CD4-positive, alpha-beta T cell (primary cell): ENCODE results near the gene HHIP. TPM values are rescaled to one million over a fixed set of nuclear protein-coding genes. Genes with fewer than 3 reads are reported as not detected.

ENCODE experiments used
- ATAC-seq: fragments of 200-7000 bp; cut with Tn5 transposase; one replicate; pipeline ENCODE4 v1.10.0; 2022; ENCODE audit warnings: mild to moderate bottlenecking; ENCODE audit not compliant: poor library complexity
- CTCF ChIA-PET: fragments of 350-600 bp; sonication (Branson Sonifier 250); formaldehyde crosslinking; loops from one replicate; lab custom pipeline; 2021; ENCODE audit warnings: antibody characterized with exemption, inconsistent platforms; lab: Charles Lee
- POLR2A ChIA-PET: fragments of 350-600 bp; sonication (Branson Sonifier 250); formaldehyde crosslinking; loops from one replicate; lab custom pipeline; 2021; ENCODE audit warnings: antibody characterized with exemption, inconsistent platforms; lab: Charles Lee
- DNase-seq, 14 experiments: peaks; one replicate each; pipeline ENCODE4 v3.0.0-alpha.2; 2013 to 2020; ENCODE audit warnings: mixed read lengths in 2 of 14
- H3K27ac ChIP-seq, 2 donors: one replicate each; pipeline versions ENCODE4 v1.5.1 to v1.7.0; 2013; ENCODE audit warnings: low read length in 2 of 2, low read depth in 1 of 2, mild to moderate bottlenecking in 1 of 2
- H3K27me3 ChIP-seq, 2 experiments: 1 replicate in 1 of 2; 2 replicates in 1 of 2; pipeline versions ENCODE4 v1.6.1 to v1.7.0; 2013; ENCODE audit warnings: low read length in 2 of 2, control low read depth in 1 of 2, mild to moderate bottlenecking in 1 of 2, moderate library complexity in 1 of 2; ENCODE audit not compliant: insufficient read depth in 2 of 2, control insufficient read depth in 1 of 2
- H3K36me3 ChIP-seq: one replicate; pipeline ENCODE4 v1.6.1; 2013; ENCODE audit warnings: low read length, control low read depth; ENCODE audit not compliant: insufficient read depth
- H3K4me1 ChIP-seq: one replicate; pipeline ENCODE4 v1.6.1; 2013; ENCODE audit warnings: low read length, control low read depth; ENCODE audit not compliant: insufficient read depth
- H3K4me3 ChIP-seq: one replicate; pipeline ENCODE4 v1.5.1; 2013; ENCODE audit warnings: mild to moderate bottlenecking, low read length, moderate library complexity
- H3K9me3 ChIP-seq, 2 experiments: 1 replicate in 1 of 2; 2 replicates in 1 of 2; pipeline versions ENCODE4 v1.6.1 to v1.7.0; 2013; ENCODE audit warnings: low read length in 2 of 2, mild to moderate bottlenecking in 2 of 2, control low read depth in 1 of 2, moderate library complexity in 1 of 2; ENCODE audit not compliant: control insufficient read depth in 1 of 2, insufficient read depth in 1 of 2
- H3K27ac Mint-ChIP-seq: one replicate; pipeline ENCODE4 v1.8.0; 2020; ENCODE audit warnings: mixed read lengths
- H3K27me3 Mint-ChIP-seq: one replicate; pipeline ENCODE4 v1.8.0; 2021; ENCODE audit warnings: mixed read lengths
- H3K36me3 Mint-ChIP-seq: one replicate; pipeline ENCODE4 v1.8.0; 2021; ENCODE audit warnings: low read depth, mixed read lengths
- H3K4me1 Mint-ChIP-seq: one replicate; pipeline ENCODE4 v1.8.0; 2021; ENCODE audit warnings: low read depth, mixed read lengths
- H3K4me3 Mint-ChIP-seq: one replicate; pipeline ENCODE4 v1.8.0; 2020; ENCODE audit warnings: mild to moderate bottlenecking, mixed read lengths
- H3K9me3 Mint-ChIP-seq: one replicate; pipeline ENCODE4 v1.8.0; 2020; ENCODE audit warnings: mixed read lengths
- CTCF ChIP-seq: fragments of 200-600 bp; IDR thresholded peaks from one replicate; pipeline ENCODE4 v1.8.0; 2022; ENCODE audit warnings: antibody characterized with exemption, mild to moderate bottlenecking
- intact Hi-C, 2 experiments: fragments of 100-400 bp; cut with DNase I in 1 of 2; cut with micrococcal nuclease in 1 of 2; formaldehyde crosslinking; loops; one replicate each; pipeline versions ENCODE4 v1.15.1 to v1.9.0; 2023 to 2025; cut with DNase I, micrococcal nuclease
- total RNA-seq, 174 experiments: library from RNA in 2 of 174; stranded (reverse) in 2 of 174; gene quantifications; one replicate each; pipeline ENCODE4 v1.2.3 and lab custom pipeline; 2021 to 2026

The HHIP gene
- total RNA-seq, 2 experiments from 2014 or later = not detected

- Histone ChIP-seq H3K27ac (no peak overlapping the region), H3K4me3 (no peak overlapping the region), H3K27me3 (no peaks in the 10 kb centered on the region), H3K4me1 (no peaks in the 10 kb centered on the region), H3K9me3 (no peaks in the 10 kb centered on the region), H3K36me3 (no peaks in the 10 kb centered on the region)
- no peaks in the 10 kb centered on the region for H3K9me3 Mint-ChIP-seq
- CTCF ChIA-PET = no interaction called here
- H3K36me3 Mint-ChIP-seq = no peaks in the 10 kb centered on the region
- POLR2A ChIA-PET = no interaction called here
- no peak overlapping the region for H3K4me3 Mint-ChIP-seq
- H3K4me1 Mint-ChIP-seq = no peaks in the 10 kb centered on the region
- DNase-seq (no peak), ATAC-seq (no peak)
- H3K27me3 Mint-ChIP-seq = no peaks in the 10 kb centered on the region
- H3K27ac Mint-ChIP-seq = no peak overlapping the region
- intact Hi-C loops = no loop called here
- TF ChIP-seq CTCF = no peak
These were observed 28.8 kb downstream of the HHIP start for GRCh38 chr4:144674711-144675110.

GRCh38 chr4:144681806-144682205 lies 35.9 kb downstream of the HHIP start:
- ChIA-PET CTCF (no interaction called here), POLR2A (no interaction called here)
- Histone ChIP-seq H3K4me1 (no peaks in the 10 kb centered on the region), H3K27ac (no peak overlapping the region), H3K9me3 (peaks cover 0 to 5% of the 10 kb centered on the region in 2 experiments), H3K4me3 (no peak overlapping the region), H3K36me3 (no peaks in the 10 kb centered on the region), H3K27me3 (no peaks in the 10 kb centered on the region)
- Mint-ChIP-seq H3K36me3 (no peaks in the 10 kb centered on the region), H3K27ac (no peak overlapping the region), H3K27me3 (no peaks in the 10 kb centered on the region), H3K4me3 (no peak overlapping the region), H3K4me1 (no peaks in the 10 kb centered on the region), H3K9me3 (no peaks in the 10 kb centered on the region)
- no peak for ATAC-seq
- no peak for TF ChIP-seq CTCF
- DNase-seq = no peak
- intact Hi-C loops = no loop called here

GRCh38 chr4:144683516-144683915 lies 37.6 kb downstream of the HHIP start:
- H3K27ac ChIP-seq = no peak overlapping the region
- H3K27me3 ChIP-seq = no peaks in the 10 kb centered on the region
- H3K9me3 Mint-ChIP-seq = no peaks in the 10 kb centered on the region
- CTCF ChIA-PET = no interaction called here
- no peak for DNase-seq
- H3K27ac Mint-ChIP-seq = no peak overlapping the region
- no peaks in the 10 kb centered on the region for H3K4me1 ChIP-seq
- POLR2A ChIA-PET = no interaction called here
- H3K36me3 ChIP-seq = no peaks in the 10 kb centered on the region
- H3K36me3 Mint-ChIP-seq = no peaks in the 10 kb centered on the region
- ATAC-seq = no peak
- no peak overlapping the region for H3K4me3 Mint-ChIP-seq
- intact Hi-C loops = no loop called here
- H3K9me3 ChIP-seq = peaks cover 0 to 5% of the 10 kb centered on the region in 2 experiments
- no peak overlapping the region for H3K4me3 ChIP-seq
- H3K27me3 Mint-ChIP-seq = no peaks in the 10 kb centered on the region
- H3K4me1 Mint-ChIP-seq = no peaks in the 10 kb centered on the region
- no peak for TF ChIP-seq CTCF
